ENCODE results near the gene FAM200C. TPM values are rescaled to one million over a fixed set of nuclear protein-coding genes. Genes with fewer than 3 reads are reported as not detected.

FAM200C gene
- total RNA-seq, 1 experiment from 2014 or later = 4.2 TPM

GRCh38 chr5:160357861-160358411, 41.9 kb downstream of the FAM200C start:
- no peaks in the 10 kb centered on the region for H3K27me3 ChIP-seq (ENCODE audit: insufficient read depth, low read length)
- H3K27ac ChIP-seq (ENCODE audit: low read depth, low read length) = no peak overlapping the region
- ChIA-PET CTCF (interaction anchor here (1.1 kb wide), 2 partner anchors 12 to 33 kb away, joined by 3 read pairs; no protein-coding TSS in a partner anchor), POLR2A (no interaction called here), RAD21 (ENCODE audit: low non-redundant PET in 1 of 2, low total read pairs in 2 of 2, uncharacterized antibody in 2 of 2, unreplicated experiment in 2 of 2) (no interaction called here)
- DNase-seq (ENCODE audit: low read depth, low spot score) (no peak), ATAC-seq (no peak)
- no TSS peak for BruUV-seq (replicated peaks)
- TF ChIP-seq ATF3 (IDR thresholded peaks at IDR 0.05) = no peak
- no peak for TF ChIP-seq POLR2AphosphoS5 (IDR thresholded peaks at IDR 0.05; ENCODE audit: low read depth, low read length)
- TF ChIP-seq SRF (IDR thresholded peaks at IDR 0.05; ENCODE audit: low read depth) = no peak
- no peak for TF ChIP-seq RAD21 (IDR thresholded peaks at IDR 0.05; ENCODE audit: low read depth)
- no peak for TF ChIP-seq JUND (IDR thresholded peaks at IDR 0.05)
- no peak for TF ChIP-seq CBX3 (IDR thresholded peaks at IDR 0.05; ENCODE audit: low read depth)
- no peaks in the 10 kb centered on the region for H4K20me1 ChIP-seq (ENCODE audit: insufficient read depth)
- H3K4me3 ChIP-seq (replicated peaks in 1 of 2; ENCODE audit: low read depth in 1 of 2, low read length in 2 of 2) = no peak overlapping the region
- H2AFZ ChIP-seq (ENCODE audit: low read depth, low read length, poor library complexity, severe bottlenecking) = no peak overlapping the region
- H3K4me1 ChIP-seq (ENCODE audit: control insufficient read depth in 1 of 2, insufficient read depth in 2 of 2, low read length in 2 of 2) = no peaks in the 10 kb centered on the region
- intact Hi-C loops (cut with micrococcal nuclease) = no loop called here
- H3K9ac ChIP-seq (ENCODE audit: low read length) = no peak overlapping the region
- H3K9me3 ChIP-seq (ENCODE audit: control insufficient read depth in 1 of 2, insufficient read depth in 1 of 2, low read depth in 1 of 2, low read length in 2 of 2) = no peaks in the 10 kb centered on the region
- H3K79me2 ChIP-seq (ENCODE audit: insufficient read depth, low read length) = no peaks in the 10 kb centered on the region
- no peak overlapping the region for H3K4me2 ChIP-seq (ENCODE audit: low read length)
- H3K36me3 ChIP-seq (ENCODE audit: control insufficient read depth in 1 of 2, insufficient read depth in 2 of 2, low read length in 2 of 2) = no peaks in the 10 kb centered on the region
- no peaks in the 10 kb centered on the region for H3K9me2 ChIP-seq (ENCODE audit: insufficient read depth)

- no peaks in the 10 kb centered on the region for H3K9me2 ChIP-seq (ENCODE audit: insufficient read depth)
- ChIA-PET RAD21 (ENCODE audit: low non-redundant PET in 1 of 2, low total read pairs in 2 of 2, uncharacterized antibody in 2 of 2, unreplicated experiment in 2 of 2) (no interaction called here), CTCF (interaction anchor here (1.1 kb wide), 2 partner anchors 12 to 34 kb away, joined by 3 read pairs; no protein-coding TSS in a partner anchor), POLR2A (no interaction called here)
- no TSS peak for BruUV-seq (replicated peaks)
- H3K27ac ChIP-seq (ENCODE audit: low read depth, low read length) = no peak overlapping the region
- no peaks in the 10 kb centered on the region for H4K20me1 ChIP-seq (ENCODE audit: insufficient read depth)
- no peaks in the 10 kb centered on the region for H3K4me1 ChIP-seq (ENCODE audit: control insufficient read depth in 1 of 2, insufficient read depth in 2 of 2, low read length in 2 of 2)
- no peaks in the 10 kb centered on the region for H3K9me3 ChIP-seq (ENCODE audit: control insufficient read depth in 1 of 2, insufficient read depth in 1 of 2, low read depth in 1 of 2, low read length in 2 of 2)
- H3K79me2 ChIP-seq (ENCODE audit: insufficient read depth, low read length) = no peaks in the 10 kb centered on the region
- TF ChIP-seq EZH2 (IDR thresholded peaks at IDR 0.05) (no peak), RAD21 (IDR thresholded peaks at IDR 0.05; ENCODE audit: low read depth) (no peak), ZNF274 (IDR thresholded peaks at IDR 0.05; ENCODE audit: low read depth, low read length) (no peak), POLR2AphosphoS5 (IDR thresholded peaks at IDR 0.05; ENCODE audit: low read depth, low read length) (no peak), SRF (IDR thresholded peaks at IDR 0.05; ENCODE audit: low read depth) (no peak)
- no peaks in the 10 kb centered on the region for H3K36me3 ChIP-seq (ENCODE audit: control insufficient read depth in 1 of 2, insufficient read depth in 2 of 2, low read length in 2 of 2)
- ATAC-seq = no peak
- DNase-seq (ENCODE audit: low read depth, low spot score) = no peak
- no peak overlapping the region for H3K4me2 ChIP-seq (ENCODE audit: low read length)
- H3K9ac ChIP-seq (ENCODE audit: low read length) = no peak overlapping the region
- no peaks in the 10 kb centered on the region for H3K27me3 ChIP-seq (ENCODE audit: insufficient read depth, low read length)
- intact Hi-C loops (cut with micrococcal nuclease) = no loop called here
- H2AFZ ChIP-seq (ENCODE audit: low read depth, low read length, poor library complexity, severe bottlenecking) = no peak overlapping the region
- no peak overlapping the region for H3K4me3 ChIP-seq (replicated peaks in 1 of 2; ENCODE audit: low read depth in 1 of 2, low read length in 2 of 2)
Observed at GRCh38 chr5:160357394-160357793, 42.5 kb downstream of the FAM200C start.
